Fibroblast of skin of left biceps (primary cell): ENCODE data around the gene KBTBD12.

Experiments used
- DNase-seq, 2 experiments: peaks; one replicate each; pipeline ENCODE4 v3.0.0-alpha.2; 2013; ENCODE audit warnings: low read depth in 2 of 2

KBTBD12 gene

DNA sequence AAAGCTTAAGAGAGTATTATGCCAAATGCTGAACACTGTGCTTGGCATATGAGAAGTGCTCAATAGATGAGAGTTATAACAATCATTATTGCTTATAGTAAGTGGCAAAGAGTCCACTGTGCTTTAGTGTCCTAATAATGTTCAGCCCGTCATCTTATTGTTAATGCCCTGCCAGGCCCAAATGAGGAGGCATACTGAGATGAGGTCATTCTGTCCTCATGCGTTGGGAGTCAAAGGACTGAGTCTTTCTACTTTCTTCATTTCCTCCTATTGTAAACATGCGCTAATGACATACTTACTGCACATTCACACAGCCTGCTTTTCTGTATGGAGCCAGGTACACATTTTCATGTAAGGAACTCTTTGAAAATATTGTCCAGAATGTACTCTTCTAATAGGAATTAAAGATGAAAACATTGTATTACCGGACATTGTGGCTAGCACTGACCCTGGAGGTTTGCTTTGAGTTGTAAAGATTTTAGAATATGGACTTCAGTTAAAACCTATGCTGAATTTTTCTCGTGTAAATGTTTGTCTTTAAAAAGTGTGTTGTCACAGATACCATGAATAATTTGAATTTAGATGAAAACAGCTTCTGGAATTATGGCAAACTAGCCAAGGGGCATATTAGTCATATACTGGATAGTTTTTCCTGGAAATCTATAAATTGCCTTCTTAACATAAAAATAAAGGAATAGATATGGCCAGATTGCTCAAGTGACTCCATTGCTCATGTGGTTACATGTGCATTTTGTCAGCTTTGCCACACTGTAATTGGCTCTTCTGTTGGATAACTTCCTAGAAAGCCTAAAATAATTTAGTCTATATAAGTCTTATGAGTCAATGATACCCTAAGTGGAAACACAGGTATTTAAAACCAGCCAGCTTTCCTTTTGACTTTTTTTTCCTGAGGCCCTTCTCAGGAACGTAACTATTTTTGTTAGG lies 38.3 kb downstream of the KBTBD12 start:
- peak; percentile 17 to 46 for DNase-seq

DNA sequence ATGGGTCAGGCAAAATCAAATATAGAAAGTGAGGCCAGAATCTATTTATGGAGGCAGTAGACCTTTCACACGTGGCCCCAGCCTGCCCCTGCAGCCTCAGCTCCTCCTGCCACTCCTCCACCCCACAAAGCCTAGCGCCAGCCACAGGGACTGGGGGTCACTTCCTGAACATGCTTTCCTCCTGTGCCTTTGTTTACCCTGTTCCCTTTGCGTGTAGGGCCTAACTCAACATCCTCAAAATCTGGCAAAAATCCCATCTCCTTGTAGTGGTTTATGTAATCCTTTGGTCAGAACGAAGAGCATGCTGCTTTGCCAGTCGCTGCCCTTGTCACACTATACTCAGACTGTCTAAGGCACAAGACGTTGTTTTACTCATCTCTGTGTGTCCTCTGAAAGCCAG lies 39.6 kb downstream of the KBTBD12 start:
- no peak for DNase-seq

DNA sequence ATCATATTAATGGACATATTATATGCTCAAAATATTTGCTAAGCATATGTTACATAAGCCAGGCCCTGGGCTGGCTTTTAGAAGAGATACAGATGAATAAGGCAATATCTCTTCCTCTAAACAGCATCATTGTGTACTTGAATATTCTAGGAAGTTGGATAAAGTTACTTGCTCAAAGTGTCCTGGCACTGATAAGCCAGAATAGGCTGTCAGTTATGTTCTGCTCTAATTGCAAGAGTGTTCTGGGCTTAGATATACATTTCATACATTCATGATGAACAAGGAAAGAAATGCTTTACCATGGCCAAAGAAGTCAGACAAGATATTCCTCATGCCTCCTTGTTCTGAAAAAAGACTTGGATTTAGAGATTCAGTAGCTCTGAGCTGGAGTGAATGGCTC lies 40.7 kb downstream of the KBTBD12 start:
- no peak for DNase-seq

DNA sequence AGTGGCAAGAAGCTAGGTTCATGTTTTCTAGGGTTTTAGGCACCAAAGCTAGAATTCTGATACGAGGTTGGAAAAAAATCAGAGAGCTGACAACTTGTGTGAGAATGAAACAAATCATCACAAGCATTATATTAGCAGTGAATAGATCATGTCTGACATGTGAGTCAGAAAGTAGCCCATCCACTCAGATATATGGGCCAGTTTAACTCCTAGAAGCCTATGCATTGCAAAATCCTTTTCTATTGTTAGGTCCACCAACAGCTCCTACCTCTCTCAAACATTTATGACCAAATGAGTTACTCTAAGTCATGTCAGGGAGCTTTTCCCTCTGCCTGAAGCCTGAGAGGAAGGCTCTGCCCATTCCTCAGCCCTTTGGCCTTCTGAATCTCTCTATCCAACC lies 44.0 kb downstream of the KBTBD12 start:
- DNase-seq: no peak

DNA sequence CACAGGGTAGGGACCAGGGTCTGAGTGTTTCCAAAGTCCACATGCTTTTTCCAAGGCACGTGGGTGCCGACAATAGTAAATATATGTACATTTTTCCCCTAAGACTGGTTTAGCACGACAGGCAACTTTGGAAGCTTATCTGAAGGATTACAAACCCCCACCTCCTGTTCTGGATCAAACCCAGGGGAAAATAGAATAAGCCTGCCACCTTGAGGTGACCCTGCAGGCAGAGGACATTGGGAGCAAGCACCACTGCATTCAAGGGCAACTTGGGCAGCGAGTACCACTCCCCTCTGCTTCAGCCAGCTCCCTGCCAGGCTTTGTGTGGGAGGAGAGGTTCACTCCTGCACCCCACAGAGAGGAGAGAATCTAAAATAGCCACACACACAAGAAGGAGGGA lies 44.8 kb downstream of the KBTBD12 start:
- no peak for DNase-seq

DNA sequence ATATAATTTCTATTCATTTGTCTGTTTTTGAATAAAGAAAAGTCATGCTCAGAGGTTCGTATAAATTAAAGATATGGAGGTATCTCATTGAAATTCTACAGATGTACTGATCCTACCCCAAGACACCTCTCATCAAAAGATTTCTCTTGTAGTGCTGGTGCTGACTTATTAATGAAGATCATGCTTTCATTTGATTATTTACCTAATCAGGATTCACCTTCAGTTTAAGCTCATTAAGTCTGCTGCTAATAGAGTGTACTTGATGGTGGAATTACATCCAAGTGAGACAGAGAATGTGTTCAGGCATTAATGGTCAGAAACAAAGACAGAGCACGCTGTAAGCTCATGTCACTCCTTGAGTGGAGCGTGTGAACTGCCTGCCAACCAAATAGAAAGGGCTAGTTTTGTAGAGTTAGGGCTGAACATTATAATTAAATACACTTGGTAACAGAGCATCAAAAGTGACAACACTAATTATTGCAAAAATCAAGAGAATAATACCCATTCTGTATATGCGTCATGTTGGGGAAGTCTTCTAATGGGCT lies 45.5 kb downstream of the KBTBD12 start:
- no peak for DNase-seq

DNA sequence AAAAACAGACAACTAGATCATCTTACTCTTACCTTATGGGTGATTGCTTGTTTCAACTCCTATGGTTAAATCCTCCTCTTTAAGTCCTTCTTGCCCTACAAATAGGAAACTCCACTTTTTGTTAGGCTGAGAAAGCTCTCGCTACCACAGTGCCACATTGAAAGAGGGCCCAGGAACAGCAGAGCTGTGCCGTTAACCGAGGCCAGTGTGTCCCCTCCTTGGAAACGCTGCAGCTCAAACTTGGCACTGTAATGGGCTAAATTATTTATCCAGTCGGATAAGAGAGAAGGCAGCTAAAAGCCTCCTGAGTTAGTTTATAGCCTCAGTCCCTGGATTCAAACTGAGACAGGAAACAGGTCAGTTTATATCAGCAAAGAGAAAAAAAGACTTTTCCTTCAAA lies 46.1 kb downstream of the KBTBD12 start:
- no peak for DNase-seq

DNA sequence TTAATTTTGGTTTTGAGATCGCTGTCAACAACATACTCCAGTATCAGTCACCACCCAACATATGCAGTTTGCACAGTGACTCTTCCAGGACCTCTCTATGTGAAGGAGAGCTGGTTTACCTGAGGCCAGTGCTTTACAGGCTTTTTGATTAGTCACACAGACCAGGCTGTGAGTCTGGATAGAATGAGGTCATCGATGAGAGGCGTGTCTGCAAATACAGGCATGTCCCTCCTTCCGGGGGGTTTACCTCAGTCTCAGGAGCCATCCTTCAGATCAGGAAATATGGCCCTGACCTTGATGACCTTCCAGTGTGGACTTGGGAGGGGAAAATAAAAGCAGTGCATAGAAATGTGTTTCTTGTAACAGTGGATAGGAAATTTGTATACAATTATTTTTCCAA lies 46.9 kb downstream of the KBTBD12 start:
- DNase-seq: no peak

DNA sequence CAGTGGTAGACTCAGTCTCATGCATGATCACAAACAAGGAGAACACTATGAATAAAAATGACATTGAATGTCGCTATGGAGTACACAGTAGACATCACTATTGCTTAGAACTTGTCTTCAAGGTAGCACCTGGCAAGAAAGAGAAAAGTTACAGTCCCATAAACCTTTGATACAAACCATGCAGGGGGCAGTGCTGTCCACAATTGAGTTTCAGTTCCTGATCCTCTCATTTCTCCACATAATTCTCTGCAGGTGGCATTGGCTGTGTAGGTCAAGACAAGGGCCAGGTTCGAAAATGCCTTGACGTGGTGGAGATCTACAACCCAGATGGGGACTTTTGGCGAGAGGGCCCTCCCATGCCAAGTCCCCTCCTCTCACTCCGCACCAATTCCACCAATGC lies 47.9 kb downstream of the KBTBD12 start:
- DNase-seq: no peak

DNA sequence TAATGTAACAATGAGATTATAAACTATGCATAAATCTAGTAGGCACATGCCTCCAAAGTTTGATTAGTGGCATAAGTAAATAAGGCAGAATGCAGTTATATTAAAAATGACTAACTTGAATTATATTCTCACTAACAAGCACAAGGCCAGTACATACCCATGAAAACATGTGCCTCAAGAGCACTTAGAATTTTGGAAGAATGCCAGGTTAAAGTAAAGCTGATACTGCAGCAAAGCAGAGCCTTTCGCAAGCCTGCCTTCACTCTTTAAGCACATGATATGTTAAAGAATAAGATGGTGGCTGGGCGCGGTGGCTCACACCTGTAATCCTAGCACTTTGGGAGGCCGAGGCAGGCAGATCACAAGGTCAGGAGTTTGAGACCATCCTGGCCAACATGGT lies 49.0 kb downstream of the KBTBD12 start:
- DNase-seq: no peak

DNA sequence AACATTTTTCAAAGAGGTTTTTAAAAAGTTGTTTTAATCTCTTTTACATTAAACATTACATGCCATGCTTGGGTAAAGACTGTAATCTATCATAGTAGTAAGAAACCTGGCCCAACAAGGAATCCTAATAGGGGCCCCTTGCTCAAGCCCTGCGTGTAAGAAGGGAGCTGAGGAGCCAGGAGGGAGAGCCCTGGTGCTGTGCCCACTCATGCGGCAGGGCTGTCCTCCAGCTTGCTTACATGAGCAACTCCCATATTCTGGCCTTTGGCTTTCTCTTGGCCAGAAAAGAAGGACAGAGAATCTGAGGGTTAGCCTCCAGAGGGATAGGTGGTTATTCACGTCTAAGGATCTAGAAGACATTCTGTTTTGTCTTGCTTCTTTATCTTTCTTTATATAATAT lies 49.8 kb downstream of the KBTBD12 start:
- no peak for DNase-seq

DNA sequence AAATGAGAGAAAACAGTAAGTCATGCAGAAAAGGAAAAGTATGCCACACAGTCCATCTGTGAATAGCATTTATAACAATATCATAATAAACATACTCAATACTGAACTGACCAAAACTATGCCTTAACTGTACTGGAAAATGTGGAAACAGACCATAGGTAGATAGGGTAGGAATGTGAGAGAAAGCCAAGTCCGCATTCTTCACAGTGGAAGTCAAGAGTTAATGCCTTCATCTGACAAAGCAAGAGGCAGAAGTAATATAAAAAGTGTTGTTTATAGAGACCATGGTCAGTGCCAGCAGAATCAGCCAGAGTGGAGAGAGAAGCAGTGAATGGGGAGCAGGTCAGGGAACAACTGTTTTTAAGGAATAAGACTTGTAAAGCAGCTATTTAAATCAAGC lies 52.3 kb downstream of the KBTBD12 start:
- DNase-seq: no peak

DNA sequence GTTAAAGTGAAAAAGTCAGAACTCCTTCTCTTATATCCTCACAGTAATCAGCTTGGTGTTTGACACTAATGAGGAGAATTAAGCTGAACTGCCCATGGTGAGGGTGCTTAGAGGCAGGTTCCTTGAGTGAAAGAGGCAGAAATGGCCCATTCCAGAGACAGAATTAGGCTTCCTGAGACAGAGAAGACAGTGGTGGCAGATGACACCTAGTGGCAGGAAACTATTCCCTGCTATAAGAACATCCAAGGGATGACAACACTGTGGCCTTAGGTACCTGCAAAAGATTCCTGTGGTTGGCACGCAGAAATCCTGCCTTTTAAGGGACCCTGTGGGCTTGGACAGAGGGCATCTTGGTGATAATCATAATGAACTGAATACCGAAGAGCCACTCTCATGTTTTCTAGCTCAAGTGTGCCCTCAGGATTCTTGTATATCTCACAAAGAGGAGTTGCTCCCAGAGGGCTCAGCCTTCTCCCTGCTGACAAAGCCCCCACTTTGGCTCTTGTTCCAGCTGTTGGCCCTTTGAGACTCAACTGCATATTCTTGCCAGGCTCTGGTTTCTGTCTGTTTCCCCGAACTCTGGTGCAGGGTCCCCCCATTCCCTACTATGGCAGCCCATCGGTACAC lies 56.0 kb downstream of the KBTBD12 start:
- peak; percentile 11 to 19 for DNase-seq

DNA sequence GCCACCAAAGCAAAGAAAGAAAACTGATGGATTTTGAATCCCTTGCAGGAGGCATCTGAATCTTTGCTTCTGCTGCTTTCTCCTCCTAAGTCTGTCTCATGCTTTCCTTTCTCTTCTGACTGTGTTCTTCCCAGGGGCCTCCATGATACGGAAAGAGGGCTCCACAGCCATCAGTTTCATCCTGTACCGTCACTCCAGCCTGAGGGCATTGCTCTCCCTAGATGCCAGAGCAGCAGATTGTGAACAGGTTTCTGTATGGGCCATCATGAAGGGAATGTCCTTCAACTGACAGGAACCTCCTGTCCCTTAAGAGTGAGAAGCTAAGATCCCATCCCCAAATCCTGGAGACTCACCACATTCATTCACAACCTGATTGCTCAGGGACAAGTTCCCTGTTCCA lies 59.2 kb downstream of the KBTBD12 start:
- DNase-seq: no peak

DNA sequence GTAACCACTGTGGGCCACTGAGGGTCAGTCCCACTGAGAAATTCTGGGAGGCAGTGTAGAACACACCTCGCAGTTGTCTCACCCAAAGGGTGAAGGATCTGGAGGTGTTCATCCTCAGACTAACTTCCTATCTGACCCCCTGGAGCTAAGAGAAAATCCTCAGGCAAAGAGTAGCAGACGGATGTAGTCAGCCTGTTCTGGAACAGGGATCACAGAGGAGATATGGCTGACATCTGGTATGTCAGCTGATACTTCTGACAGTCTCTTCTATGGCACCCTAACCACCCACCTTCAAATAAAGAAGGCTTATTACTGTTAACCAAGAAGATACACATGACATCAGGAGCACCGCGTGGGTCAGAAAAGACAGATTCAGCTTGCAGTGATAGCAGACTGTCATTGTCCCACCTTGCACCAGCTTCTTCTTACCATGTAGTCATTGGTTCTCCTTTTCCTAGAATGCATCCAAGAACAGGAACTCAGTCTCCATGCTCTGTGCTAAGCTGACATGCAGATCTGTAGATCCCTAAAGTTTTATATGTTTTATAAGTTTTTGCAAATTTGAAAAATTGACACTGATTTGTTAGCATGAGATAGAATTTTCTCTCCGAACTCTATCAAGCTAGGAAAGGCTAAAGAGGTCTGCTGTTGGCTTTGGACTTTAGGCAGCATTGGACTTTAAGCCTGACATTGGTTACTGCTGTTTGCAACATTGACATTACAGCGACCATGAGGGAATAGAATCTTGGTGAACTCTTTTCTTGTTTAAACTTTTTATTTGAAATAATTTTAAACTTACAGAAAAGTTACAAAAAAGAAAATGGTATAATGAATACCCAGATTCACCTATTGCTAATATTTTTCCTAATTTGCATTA lies 60.4 kb downstream of the KBTBD12 start:
- DNase-seq: no peak

DNA sequence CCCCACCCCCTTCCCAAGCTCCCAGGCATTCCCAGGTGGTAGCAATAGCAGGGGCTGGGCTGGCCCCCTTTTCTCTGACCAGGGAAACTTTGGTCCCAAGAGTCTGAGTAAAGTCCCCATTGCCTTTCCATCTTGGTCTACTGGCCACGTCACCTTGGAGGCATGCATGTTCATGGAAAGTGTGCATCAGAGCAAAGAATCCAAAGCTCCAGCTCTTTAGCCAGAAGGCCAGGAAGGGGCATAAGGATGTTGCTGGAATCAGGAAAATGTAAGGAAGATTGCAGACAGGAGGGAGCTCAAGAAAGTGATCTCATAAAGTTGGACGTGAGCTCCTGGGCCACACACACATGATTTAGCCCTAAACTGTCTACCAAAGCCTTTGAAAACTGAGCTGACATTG lies 63.6 kb downstream of the KBTBD12 start:
- DNase-seq: no peak

DNA sequence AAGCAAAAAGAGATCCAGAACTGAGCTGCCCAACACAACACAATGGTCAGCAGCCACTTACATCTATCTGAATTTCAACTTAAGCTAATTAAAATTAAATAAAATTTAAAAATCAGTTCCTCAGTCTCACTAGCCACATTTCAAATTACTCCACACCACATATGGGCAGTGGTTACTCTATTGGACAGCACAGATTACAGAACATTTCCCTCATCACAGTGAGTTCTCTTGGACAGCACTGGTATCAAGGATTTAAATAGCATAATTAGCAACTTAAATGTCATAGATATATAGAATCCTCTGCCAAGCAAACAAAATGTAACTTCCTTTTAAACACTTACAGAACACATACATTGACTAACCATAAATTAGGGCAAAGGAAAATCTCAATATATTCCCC lies 64.4 kb downstream of the KBTBD12 start:
- no peak for DNase-seq

DNA sequence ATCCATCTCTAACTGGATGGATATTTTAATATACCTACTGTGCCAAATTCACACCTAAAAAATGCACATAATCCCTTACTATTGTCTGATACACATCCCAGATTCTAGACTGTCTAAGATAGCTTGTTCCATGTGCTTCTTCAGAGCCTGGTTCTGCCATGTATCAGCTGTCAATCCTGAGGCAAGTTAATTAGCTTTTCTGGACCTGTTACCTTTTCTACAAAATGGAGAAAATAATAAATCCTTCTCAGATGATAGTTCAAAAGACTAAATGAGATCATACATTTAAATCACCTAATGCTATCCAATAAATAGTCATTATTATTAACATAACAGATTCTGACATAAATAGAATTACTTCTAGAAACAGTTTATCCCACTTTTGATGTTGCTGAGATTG lies 66.1 kb downstream of the KBTBD12 start:
- no peak for DNase-seq

DNA sequence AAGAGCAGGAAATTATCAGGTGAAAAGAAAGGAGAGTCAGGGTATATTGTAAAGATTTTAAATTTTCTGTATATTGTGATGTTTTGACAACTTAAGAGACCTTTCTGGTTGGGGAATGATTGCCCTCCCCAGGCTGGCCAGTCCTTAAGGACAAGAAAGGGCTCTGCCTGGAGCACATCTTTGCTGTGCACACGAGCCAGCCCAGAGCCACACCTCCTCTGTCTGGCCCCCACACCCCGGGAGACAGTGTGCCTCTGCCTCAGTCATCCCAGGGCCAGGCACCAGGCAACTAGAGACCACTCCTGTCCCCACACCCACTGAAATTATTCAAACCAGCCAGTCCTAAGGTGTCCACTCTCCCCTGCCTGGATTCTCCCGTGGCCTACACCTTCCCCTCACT lies 67.1 kb downstream of the KBTBD12 start:
- no peak for DNase-seq

DNA sequence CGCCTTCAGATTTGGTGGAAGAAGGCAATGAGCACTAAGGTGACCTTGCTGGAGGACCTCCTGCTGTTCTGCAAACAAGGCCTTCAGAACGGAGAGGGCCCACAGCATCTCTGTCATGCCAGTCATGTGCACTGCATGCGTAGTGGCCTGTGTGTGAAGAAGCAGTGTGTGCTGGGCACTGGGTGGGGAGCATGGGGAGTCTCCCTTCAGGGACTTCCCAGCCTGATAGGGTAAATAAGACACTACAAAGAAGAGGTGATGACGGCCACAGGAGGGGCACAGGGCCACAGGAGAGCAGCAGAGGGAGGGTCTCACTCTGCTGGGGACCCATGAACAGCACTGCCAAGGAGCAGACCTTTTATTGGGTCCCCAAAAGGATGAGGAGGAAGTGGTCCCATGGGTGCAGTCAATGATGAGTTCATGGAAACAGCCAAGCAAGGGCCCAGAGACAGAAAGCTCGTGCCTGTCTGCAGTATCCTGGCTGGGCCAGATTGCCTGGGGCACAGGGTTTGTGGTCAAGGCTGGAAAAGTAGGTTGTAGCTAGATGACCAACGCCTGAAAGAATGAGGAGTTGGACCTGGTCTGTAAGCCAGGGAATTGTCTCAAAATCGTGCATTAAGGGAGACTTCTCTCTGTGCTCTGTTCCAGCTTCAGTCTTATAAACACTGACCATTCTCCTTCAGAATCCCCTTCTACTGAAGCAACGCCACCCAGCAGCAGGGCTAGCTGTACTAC lies 69.4 kb downstream of the KBTBD12 start:
- no peak for DNase-seq

DNA sequence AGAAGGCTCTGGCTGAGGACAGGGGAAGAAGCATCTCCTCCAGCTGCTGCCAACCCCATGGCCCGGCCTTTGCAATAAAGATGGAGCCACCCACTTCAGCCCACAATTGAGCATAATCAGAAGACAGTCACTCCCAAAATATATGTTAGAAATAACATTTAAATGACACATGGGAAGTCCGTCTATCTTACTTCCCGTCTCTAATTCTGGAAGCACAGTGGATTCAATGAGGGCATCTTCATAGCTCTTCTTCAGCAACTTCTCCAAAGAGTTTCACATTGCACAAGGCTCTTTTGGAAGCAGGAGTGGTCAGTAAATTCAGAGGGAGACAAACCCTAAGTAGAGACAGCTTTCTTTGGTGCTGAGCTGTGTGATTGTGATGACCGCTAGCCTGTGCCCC lies 70.2 kb downstream of the KBTBD12 start:
- DNase-seq: no peak
